Activated CD4-positive, alpha-beta T cell treated with anti-CD3 and anti-CD28 coated beads for 1 hour (primary cell): ENCODE results near the gene BCAN.
"Not testable (repeated sequence)": the region's sequence is repeated elsewhere in the genome, so short reads cannot be mapped to it uniquely, and the experiment has no call there.

ENCODE experiments used
- DNase-seq: peaks from one replicate; pipeline ENCODE4 v3.0.0-alpha.2; 2020

The BCAN gene

DNA sequence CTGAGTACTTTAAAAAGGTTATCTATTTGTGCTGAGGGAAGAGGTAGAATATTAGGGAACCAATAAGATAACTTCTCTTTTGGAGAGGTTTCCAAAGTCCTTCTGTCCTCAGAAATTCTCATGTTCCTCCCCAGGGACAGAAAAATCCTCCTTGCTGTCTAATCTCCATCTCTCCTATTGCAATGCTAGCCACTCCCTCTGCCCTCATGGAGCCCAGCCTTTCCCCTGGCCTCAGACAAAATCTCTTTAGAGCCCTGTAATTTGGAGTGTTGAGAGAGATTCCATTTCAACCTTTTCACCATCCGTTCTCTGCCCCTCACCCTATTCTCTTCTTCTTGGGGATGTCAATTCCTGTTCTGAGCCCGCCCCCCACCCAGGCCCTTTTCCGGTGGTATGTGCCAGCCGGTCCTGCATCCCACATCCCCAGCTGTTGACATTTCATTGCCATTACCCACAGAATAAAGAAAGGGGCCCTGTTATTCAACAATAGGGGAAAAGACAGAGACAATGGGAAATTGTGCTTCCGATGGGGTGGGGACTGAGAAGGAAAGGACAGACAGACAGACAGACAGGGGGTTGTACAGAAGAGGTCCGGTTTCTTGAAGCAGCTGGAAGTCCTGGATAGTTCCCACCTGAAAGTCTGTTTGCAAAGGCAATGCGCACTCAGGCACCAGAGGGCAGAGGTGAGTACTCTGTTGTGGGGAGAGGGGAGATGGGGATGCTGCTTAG lies 22.9 kb upstream of the BCAN start, which contains the start of gene HAPLN2:
Gene HAPLN2, plus strand, starts transcription at position 563 of the 729 bp plus-strand sequence. CDS start 4,076 bp downstream, outside the sequence.
- no peak for DNase-seq

- DNase-seq: no peak
Observed at GRCh38 chr1:156619582-156619955, 22.3 kb upstream of the BCAN start.

GRCh38 chr1:156622581-156623297 lies 19.2 kb upstream of the BCAN start:
- DNase-seq: no peak

GRCh38 chr1:156623946-156624813 lies 17.7 kb upstream of the BCAN start:
- no peak for DNase-seq

- DNase-seq: no peak
Observed at GRCh38 chr1:156624814-156625435, 17.0 kb upstream of the BCAN start.

GRCh38 chr1:156625436-156626078 lies 16.4 kb upstream of the BCAN start:
- DNase-seq: peak; percentile 42

DNA sequence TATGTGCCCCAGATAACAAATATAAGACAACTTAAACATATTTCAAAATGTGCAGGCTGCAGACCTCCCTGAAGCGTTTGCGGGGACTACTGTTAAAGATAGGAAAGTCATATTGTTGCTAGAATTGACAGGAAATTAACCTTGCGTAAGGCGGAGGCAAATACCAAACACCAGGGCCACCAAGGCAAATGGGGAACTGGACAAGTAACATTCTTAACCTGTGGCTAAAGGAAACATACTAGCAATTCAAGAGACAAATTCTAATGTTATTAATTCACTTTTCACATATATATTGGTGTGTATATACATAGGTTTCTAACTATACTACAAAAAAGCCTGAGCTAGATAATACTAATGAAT lies 15.9 kb upstream of the BCAN start:
- DNase-seq: no peak

GRCh38 chr1:156627313-156627880 lies 14.5 kb upstream of the BCAN start:
- DNase-seq: no peak

DNA sequence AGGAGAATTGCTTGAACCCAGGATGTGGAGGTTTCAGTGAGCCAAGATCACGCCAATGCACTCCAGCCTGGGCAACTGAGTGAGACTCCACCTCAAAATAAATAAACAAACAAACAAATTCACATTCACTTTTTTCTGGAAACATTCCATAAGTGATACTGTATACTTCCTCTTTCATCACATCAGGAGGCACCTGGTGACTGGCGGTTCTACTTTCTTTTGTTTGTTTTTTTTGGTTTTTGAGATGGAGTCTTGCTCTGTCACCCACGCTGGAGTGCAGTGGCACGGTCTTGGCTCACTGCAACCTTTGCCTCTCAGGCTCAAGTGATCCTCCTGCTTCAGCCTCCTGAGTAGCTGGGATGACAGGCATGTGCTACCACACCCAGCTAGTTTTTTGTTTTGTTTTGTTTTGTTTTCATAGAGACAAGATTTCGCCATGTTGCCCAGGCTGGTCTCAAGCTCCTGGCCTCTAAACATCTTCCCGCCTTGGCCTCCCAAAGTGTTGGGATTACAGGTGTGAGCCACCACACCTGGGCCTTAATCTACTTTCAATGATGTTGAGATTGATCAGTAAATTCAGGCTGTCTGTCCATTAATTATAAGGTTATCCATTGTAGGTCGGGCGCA lies 12.0 kb upstream of the BCAN start:
- DNase-seq: no peak

- DNase-seq: not testable (repeated sequence)
Observed at GRCh38 chr1:156631152-156631551, 10.8 kb upstream of the BCAN start.

- DNase-seq: no peak
Observed at GRCh38 chr1:156632355-156632754, 9.6 kb upstream of the BCAN start.

DNA sequence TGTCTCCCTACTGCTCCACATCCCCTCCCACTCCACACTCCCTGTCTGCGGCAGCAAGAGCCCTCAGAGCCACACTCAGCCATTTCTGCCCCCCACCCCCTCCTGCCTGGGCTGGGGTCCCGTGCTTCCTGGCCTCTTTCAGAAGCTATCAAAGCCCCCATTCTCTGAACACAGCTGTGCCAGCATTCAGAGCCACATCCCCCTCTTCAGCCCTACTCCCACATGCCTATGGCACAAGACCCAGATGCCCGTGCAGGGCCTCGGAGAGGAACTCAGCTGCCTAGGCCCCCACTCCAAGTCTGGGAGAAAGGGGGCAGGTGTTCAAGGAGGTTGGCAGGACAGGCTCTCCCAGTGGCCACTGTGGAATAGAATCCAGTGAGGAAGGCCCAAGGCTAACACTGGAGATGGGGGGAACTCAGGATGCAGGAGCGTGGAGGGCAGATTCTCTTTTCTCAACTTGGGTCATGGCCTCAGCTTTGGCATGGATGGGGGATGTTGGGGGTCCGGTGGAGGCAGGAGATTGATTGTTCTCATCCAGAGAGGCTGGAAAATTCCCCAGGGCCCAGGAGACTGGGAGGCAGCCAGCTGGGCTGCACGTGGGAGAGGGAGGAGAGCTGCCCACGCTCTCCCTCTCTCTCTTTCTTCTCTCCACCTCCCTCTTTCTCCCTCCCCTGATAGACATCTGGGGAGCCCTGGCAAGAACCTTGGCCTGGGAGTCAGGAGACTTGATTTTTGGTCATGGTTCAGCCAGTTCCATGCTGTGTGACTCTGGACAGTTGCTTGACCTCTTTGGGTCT lies 3.5 kb upstream of the BCAN start:
- no peak for DNase-seq

DNA sequence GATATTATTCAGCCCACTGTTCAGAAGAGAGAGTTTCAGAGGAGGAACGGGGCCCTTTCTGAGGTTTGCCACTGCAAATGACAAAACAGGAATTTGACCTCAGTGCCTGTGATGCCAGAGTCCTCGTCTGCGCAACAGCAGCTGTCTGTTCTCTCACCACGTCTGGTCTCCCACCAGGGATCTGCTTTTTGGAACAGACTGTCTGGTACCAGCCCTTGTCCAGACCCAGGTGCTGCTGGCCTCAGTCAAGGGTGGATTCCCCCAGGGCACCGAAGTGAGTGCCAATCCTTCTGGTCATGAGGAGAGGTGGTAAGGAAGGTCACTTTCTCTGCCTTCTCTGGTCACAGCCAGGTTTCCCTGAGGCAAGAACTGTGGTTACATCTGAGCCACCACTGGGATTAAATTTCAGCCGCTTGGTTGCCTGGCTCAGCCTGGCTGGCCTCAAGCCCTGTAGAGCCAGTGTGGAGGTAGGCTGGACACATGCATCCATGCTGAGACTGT lies 2.3 kb upstream of the BCAN start:
- DNase-seq: no peak

DNA sequence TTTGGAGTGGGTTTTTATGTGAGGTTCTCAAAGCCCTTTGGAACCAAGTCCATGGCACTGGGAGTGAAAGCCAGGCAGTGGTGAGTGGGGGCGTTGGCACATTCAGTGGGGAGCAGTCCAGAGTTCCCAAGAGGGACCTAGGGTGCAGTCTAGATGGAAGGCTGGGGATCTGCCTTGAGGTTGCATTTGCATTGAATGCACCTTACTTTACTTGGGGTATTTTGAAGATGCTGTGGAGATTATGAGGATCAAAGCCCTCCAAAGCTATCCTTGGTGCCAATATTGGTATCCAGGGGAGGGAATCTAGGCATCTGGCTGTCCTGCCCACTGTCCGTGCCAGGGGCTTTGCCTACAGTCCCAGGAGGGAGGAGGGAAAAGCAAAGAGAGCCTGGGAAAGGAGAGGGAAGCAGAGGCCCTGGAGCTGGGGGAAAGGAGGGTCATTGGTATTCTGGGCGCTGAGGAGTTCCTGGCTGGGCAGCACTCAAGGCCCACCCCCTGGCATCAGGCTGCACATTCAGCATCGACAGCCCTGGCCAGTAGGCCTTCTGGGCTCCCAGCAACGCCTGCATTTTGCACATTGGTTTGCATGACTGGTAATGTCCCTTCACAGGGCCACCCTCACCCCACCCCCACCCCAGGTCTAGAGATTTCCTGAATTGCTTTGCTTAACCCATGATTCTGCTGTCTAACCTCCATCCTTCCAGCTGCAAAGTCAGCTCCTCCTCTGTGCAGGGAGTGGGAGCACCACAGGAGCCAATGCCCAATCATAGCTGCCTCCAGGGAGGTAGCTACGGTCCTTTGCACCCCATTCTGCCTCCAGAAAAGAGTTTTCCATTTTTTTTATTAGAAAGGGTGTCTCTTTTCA lies 843 bp upstream of the BCAN start:
- no peak for DNase-seq

- DNase-seq: no peak
Observed at GRCh38 chr1:156642265-156643048, 540 bp downstream of the BCAN start.

- no peak for DNase-seq
Observed at GRCh38 chr1:156643049-156643777, 1.3 kb downstream of the BCAN start.

- DNase-seq: no peak
Observed at GRCh38 chr1:156643778-156644092, 1.8 kb downstream of the BCAN start.

DNA sequence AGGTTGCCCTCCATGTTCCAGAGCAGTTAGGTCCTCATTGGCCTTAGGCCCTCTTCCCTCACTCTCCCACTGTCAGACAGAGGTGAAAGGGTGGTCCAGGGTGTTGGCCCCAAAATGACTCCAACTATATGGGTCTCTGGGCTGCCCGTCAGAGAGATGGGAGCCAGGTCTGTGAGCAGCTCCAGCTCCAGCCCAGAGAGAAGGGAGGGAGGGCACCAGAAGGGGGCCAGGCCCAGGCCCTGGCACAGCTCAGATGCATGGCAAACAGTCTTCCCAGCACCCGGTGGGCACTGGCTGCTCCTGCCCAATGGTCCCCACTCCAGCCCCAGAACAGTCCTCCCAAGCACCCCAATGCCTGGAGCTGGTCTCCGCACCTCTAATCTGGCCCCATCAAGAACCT lies 2.2 kb downstream of the BCAN start:
- DNase-seq: no peak
